Measurements from ENCODE around the gene MST1. TPM values are rescaled to one million over a fixed set of nuclear protein-coding genes. Genes with fewer than 3 reads are reported as not detected.
A peak's percentile ranks its signal among the peaks of the same experiment; 100 is the strongest.

Gene MST1
- total RNA-seq, 2 donors from 2014 or later, result 10.2 to 32.2 TPM

DNA sequence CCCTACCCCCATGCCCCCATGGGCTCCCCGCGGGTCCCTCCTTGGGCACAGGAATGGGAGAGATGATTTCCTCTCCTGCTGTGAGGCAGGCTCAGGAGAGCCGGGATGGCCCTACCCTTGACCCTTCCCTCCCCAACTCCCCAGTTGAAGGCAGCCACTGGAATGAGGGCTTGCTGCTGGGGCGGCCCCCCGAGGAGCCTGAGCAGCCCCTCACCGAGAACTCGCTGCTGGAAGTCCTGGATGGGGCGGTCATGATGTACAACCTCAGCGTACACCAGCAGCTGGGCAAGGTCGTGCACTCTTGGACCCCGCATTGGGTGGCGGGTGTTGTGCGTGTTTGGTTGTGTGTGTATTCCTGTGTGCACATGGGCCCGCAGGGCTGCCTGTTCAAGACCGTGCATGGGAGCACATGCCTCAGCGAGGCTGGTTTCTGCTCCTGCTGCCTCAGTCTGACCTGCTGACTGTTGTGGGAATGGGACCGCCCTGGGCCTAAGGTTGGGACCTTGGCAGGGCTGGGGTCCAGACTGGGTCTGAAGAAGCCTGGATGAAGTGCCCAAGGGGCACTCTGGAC, 16.2 kb upstream of the MST1 start:
- H3K27ac ChIP-seq, result no peak overlapping the region
- 97% methylated on average over 14 of the region's 17 CpGs for WGBS
- no peak for DNase-seq (ENCODE audit: low spot score)
- H3K9me3 ChIP-seq, result no peaks in the 10 kb centered on the region
- no peaks in the 10 kb centered on the region for H3K27me3 ChIP-seq (replicated peaks; ENCODE audit: insufficient read depth)
- no peak overlapping the region for H3K4me3 ChIP-seq
- TF ChIP-seq POLR2A (IDR thresholded peaks at IDR 0.05) (no peak), POLR2AphosphoS5 (IDR thresholded peaks at IDR 0.05) (no peak)
- TF ChIP-seq, protein P1, sequence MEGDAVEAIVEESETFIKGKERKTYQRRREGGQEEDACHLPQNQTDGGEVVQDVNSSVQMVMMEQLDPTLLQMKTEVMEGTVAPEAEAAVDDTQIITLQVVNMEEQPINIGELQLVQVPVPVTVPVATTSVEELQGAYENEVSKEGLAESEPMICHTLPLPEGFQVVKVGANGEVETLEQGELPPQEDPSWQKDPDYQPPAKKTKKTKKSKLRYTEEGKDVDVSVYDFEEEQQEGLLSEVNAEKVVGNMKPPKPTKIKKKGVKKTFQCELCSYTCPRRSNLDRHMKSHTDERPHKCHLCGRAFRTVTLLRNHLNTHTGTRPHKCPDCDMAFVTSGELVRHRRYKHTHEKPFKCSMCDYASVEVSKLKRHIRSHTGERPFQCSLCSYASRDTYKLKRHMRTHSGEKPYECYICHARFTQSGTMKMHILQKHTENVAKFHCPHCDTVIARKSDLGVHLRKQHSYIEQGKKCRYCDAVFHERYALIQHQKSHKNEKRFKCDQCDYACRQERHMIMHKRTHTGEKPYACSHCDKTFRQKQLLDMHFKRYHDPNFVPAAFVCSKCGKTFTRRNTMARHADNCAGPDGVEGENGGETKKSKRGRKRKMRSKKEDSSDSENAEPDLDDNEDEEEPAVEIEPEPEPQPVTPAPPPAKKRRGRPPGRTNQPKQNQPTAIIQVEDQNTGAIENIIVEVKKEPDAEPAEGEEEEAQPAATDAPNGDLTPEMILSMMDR (IDR thresholded peaks at IDR 0.05), result no peak
- intact Hi-C loops (cut with DNase I), result no loop called here
- H3K4me1 ChIP-seq (replicated peaks), result no peaks in the 10 kb centered on the region
- H3K36me3 ChIP-seq, result peaks cover 0 to 4% of the 10 kb centered on the region in 2 donors

- no peak for DNase-seq (ENCODE audit: low spot score)
- Histone ChIP-seq H3K36me3 (peaks cover 0 to 4% of the 10 kb centered on the region in 2 donors), H3K27ac (no peak overlapping the region), H3K9me3 (no peaks in the 10 kb centered on the region), H3K27me3 (replicated peaks; ENCODE audit: insufficient read depth) (no peaks in the 10 kb centered on the region), H3K4me1 (replicated peaks) (no peaks in the 10 kb centered on the region), H3K4me3 (no peak overlapping the region)
- intact Hi-C loops (cut with DNase I), result loop anchor here (5.0 kb wide), 2 partner anchors 138 to 203 kb away; no protein-coding TSS in a partner anchor
- WGBS, result 89% methylated on average over 8 of the region's 8 CpGs
- no peak for TF ChIP-seq POLR2A (IDR thresholded peaks at IDR 0.05)
- TF ChIP-seq, protein P1 (IDR thresholded peaks at IDR 0.05), result no peak
- TF ChIP-seq POLR2AphosphoS5 (IDR thresholded peaks at IDR 0.05), result no peak
These were observed 15.4 kb upstream of the MST1 start for GRCh38 chr3:49704629-49705028.

GRCh38 chr3:49703956-49704355, 14.7 kb upstream of the MST1 start:
- Histone ChIP-seq H3K36me3 (peaks cover 0 to 4% of the 10 kb centered on the region in 2 donors), H3K27ac (no peak overlapping the region), H3K9me3 (no peaks in the 10 kb centered on the region), H3K4me3 (no peak overlapping the region), H3K4me1 (replicated peaks) (no peaks in the 10 kb centered on the region), H3K27me3 (replicated peaks; ENCODE audit: insufficient read depth) (no peaks in the 10 kb centered on the region)
- no peak for TF ChIP-seq POLR2A (IDR thresholded peaks at IDR 0.05)
- TF ChIP-seq POLR2AphosphoS5 (IDR thresholded peaks at IDR 0.05), result no peak
- TF ChIP-seq, protein P1 (IDR thresholded peaks at IDR 0.05), result no peak
- 89% methylated on average over 7 of the region's 7 CpGs for WGBS
- no peak for DNase-seq (ENCODE audit: low spot score)
- intact Hi-C loops (cut with DNase I), result loop anchor here (5.0 kb wide), 2 partner anchors 138 to 203 kb away; no protein-coding TSS in a partner anchor

DNA sequence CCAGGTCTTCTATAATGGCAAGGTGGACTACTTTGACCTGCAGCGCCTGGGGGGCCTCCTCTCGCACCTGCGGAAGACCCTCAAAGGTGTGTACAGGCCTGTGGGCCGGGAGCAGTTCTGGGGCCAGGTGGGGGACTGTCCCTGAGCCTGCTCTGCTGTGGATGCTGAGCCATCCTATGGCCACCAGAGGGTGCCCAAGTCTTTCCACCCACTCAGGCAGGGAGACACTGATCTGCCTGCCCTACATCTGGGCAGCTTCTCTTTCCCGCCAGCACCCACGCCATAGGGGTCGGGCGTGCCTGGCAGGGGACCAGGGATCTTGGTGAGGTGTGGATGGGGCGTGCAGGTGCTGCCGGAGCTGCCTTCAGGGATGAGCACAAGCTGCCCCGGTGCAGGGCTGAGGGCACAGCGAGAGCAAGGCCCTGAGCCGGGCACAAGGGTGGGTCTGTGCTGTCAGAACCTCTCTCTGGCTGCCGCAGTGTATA, 14.2 kb upstream of the MST1 start:
- no peak for TF ChIP-seq POLR2A (IDR thresholded peaks at IDR 0.05)
- TF ChIP-seq, protein P1 (IDR thresholded peaks at IDR 0.05), result peak; percentile 52 to 88 (median 67)
- TF ChIP-seq POLR2AphosphoS5 (IDR thresholded peaks at IDR 0.05), result no peak
- 49% methylated on average over 14 of the region's 14 CpGs for WGBS
- H3K4me3 ChIP-seq, result no peak overlapping the region
- no peak overlapping the region for H3K27ac ChIP-seq
- intact Hi-C loops (cut with DNase I), result loop anchor here (5.0 kb wide), 2 partner anchors 139 to 204 kb away; no protein-coding TSS in a partner anchor
- H3K9me3 ChIP-seq, result no peaks in the 10 kb centered on the region
- DNase-seq (ENCODE audit: low spot score), result no peak
- no peaks in the 10 kb centered on the region for H3K27me3 ChIP-seq (replicated peaks; ENCODE audit: insufficient read depth)
- peaks cover 0 to 4% of the 10 kb centered on the region in 2 donors for H3K36me3 ChIP-seq
- no peaks in the 10 kb centered on the region for H3K4me1 ChIP-seq (replicated peaks)

DNA sequence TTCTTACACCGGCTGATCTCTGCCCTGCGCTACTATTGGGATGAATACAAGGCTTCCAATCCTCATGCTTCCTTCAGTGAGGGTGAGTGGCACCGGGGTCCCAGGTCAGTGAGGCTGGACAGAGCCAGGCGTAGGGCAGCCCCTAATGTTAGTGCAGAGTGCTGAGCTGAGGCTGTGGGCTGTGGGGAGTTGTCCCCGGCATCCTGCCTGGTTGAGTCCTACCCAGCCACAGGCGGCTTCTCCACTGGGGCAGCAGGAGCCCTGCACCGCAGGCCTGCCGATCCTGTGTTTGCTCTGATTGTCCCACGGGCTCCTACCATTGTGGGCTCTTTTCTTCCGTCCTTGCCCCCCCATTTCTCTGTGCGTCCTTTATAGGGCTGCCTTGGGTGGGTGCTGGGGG, 13.4 kb upstream of the MST1 start:
- H3K4me3 ChIP-seq, result no peak overlapping the region
- DNase-seq (ENCODE audit: low spot score), result no peak
- no peaks in the 10 kb centered on the region for H3K27me3 ChIP-seq (replicated peaks; ENCODE audit: insufficient read depth)
- intact Hi-C loops (cut with DNase I), result loop anchor here (5.0 kb wide), 2 partner anchors 140 to 205 kb away; no protein-coding TSS in a partner anchor
- peaks cover 3 to 4% of the 10 kb centered on the region in 2 donors for H3K36me3 ChIP-seq
- TF ChIP-seq, protein P1 (IDR thresholded peaks at IDR 0.05), result no peak
- no peak for TF ChIP-seq POLR2A (IDR thresholded peaks at IDR 0.05)
- no peak for TF ChIP-seq POLR2AphosphoS5 (IDR thresholded peaks at IDR 0.05)
- H3K9me3 ChIP-seq, result no peaks in the 10 kb centered on the region
- 89% methylated on average over 11 of the region's 11 CpGs for WGBS
- no peaks in the 10 kb centered on the region for H3K4me1 ChIP-seq (replicated peaks)
- H3K27ac ChIP-seq, result no peak overlapping the region
